HG03025 (cell line): Measurements from ENCODE around the gene NUDCD2.

ENCODE experiments used
- ATAC-seq: cut with Tn5 transposase; IDR thresholded peaks from one replicate; pipeline ENCODE4 v1.9.1; 2021; ENCODE audit warnings: mild to moderate bottlenecking, moderate library complexity; ENCODE audit not compliant: unreplicated experiment, low FRiP score

NUDCD2 gene, protein sequence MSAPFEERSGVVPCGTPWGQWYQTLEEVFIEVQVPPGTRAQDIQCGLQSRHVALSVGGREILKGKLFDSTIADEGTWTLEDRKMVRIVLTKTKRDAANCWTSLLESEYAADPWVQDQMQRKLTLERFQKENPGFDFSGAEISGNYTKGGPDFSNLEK

DNA sequence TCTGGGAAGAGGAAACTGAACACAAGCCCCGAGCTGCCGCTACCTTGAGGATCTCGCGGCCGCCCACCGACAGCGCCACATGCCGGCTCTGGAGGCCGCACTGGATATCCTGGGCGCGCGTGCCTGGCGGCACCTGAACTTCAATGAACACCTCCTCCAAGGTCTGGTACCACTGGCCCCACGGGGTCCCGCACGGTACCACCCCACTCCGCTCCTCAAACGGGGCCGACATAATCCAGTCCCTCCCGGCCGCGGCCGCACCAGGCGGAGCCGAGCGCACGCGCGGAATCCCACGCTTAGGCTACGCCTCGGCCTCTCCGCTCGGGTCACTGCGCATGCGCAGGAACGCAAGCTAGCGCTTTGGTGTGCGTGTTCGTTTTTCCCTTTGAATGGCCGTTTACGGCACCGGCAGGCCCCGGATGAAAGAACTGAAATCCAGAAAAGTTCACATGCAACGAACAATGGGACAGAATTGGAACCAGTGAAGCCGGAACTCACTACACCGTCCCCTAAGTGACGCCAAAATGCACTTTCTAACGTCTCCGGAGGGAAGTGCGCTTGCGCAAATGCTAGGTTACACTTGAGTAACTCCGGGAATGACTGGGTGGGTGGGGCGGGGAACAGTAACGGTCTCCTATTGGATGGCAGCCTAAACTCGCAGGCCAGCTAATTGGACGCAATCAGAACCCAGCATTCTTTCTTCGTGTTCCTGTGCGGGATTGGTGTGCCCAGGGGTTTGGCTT lies at the start of gene NUDCD2:
Gene NUDCD2, minus strand, starts transcription at position 284 of the 743 bp plus-strand sequence. Its CDS starts 52 bp downstream, at position 232.
- peak; percentile 82 for ATAC-seq

- no peak for ATAC-seq
Measured at GRCh38 chr5:163509291-163509951, 49.5 kb upstream of the NUDCD2 start.

DNA sequence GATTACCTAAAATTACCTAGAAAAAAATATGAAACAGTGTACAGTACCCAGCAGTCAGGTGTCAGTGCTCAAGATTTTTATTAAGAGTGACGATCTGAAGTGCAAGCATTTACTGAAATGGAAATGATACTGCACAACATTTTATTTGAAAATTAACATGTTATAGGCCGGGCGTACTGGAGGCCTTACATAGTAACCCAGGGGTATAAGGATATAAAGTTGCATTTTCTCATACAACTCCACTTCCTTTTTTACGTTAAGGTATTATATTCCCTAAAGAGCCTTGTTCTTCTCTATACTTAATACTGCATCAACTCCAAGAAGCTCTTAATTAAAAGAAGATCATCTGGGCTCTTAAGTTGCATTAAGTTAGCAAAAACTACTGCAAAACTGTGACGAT lies 48.9 kb upstream of the NUDCD2 start:
- no peak for ATAC-seq

GRCh38 chr5:163506726-163507125 lies 46.8 kb upstream of the NUDCD2 start:
- ATAC-seq = no peak

GRCh38 chr5:163506095-163506457 lies 46.2 kb upstream of the NUDCD2 start:
- peak; percentile 13 for ATAC-seq

DNA sequence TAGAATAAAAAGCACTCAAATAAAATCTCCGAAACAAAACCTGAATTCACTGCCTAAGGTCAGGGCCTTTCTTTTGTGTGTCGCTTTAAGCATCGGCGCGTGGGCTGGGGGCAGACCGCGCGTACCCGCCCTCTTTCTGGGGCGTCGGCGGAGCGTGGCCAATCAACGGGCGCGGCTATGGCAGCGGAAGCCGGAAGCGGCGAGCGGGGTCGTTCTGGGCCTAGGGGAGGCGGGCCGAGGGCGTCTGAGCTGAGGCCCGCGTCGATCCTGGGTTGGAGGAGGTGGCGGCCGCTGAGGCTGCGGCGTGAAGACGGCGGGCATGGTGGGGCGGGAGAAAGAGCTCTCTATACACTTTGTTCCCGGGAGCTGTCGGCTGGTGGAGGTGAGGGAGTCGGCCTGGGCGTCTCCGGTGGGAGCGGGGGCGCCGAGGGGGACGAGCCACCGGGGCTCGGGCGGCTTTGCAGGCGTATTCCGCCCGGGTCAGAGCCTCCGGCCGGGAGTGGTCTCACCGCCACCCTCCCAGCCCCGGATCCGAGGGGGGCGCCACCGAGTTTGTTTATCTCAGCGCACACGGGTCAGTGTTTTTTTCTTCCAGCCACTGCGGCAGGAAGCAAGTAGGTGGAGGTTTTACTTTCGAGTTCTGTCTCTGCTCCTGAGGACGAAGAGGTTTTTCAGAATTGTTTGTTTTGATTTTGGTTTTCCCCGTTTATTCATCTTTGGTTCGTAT lies 45.6 kb upstream of the NUDCD2 start, which contains the start of gene MAT2B:
Gene MAT2B, plus strand, starts transcription at position 252 of the 727 bp plus-strand sequence. Its CDS starts 68 bp downstream, at position 320.
- ATAC-seq = peak; percentile 88

DNA sequence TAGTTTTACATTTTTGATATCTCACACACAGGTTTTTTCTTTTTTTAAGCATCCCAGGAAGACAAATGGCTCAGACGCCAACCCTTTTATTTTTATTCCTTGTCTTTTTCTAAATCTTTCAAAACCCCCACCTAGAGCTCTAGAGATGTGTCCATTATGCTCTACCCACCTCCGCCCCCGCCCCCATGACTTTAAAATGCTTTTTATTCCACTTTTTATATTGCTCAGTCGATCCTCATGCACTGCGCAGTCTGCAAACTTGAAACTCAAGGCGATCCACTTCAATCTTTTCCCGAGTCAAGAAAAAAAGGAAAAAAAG lies 45.1 kb upstream of the NUDCD2 start:
- peak; percentile 0 for ATAC-seq

- ATAC-seq = no peak
Measured at GRCh38 chr5:163504079-163504931, 44.4 kb upstream of the NUDCD2 start.

GRCh38 chr5:163503106-163504078 lies 43.5 kb upstream of the NUDCD2 start:
- ATAC-seq = no peak

GRCh38 chr5:163502521-163502920 lies 42.6 kb upstream of the NUDCD2 start:
- no peak for ATAC-seq

GRCh38 chr5:163498886-163499285 lies 39.0 kb upstream of the NUDCD2 start:
- no peak for ATAC-seq

GRCh38 chr5:163497315-163497714 lies 37.4 kb upstream of the NUDCD2 start:
- ATAC-seq = no peak

GRCh38 chr5:163496286-163496685 lies 36.4 kb upstream of the NUDCD2 start:
- ATAC-seq = no peak

GRCh38 chr5:163489745-163490075 lies 29.8 kb upstream of the NUDCD2 start:
- no peak for ATAC-seq

DNA sequence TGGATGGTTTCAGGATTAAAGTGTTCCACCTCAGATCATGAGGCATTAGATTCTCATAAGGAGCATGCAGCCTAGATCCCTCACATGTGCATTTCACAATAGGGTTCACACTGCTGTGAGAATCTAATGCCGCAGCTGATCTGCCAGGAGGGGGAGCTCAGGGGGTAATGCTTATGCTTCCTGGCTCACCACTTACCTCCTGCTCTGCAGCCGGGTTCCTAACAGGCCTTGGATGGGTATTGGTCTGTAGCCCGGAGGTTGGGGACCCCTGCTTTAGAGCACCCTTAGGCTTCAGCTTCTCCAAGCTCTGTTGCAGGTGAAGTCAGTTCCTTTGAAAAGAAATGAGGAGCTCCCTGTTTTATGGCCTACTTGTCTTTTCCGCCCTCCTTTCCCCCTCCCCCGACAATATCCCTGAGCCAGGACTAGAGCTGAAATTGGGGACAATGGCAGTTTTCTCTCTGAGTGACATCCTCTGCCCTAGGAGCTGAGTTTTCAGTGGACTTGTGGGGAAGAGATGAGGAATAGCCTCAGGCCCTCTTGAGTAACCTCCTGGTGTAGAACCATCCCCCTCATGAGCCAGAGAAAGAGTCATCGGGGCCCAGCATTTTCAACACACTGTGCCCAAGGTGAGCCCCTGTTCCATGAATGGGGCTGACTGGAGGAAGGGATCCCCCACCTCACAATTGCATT lies 29.3 kb upstream of the NUDCD2 start:
- no peak for ATAC-seq

DNA sequence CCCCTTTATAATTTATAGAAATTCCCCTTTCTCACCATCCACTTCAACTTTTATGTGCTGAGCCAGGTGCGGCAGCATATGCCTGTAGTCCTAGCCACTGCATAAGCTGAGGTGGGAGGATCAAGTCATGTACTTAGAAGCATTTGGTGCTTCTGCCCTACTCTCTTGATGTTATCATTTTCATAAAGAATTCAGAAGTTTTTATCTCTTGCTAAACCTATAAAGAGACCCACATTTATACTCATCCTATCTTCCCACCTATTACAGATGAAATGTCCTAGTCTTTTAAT lies 19.0 kb upstream of the NUDCD2 start:
- no peak for ATAC-seq

DNA sequence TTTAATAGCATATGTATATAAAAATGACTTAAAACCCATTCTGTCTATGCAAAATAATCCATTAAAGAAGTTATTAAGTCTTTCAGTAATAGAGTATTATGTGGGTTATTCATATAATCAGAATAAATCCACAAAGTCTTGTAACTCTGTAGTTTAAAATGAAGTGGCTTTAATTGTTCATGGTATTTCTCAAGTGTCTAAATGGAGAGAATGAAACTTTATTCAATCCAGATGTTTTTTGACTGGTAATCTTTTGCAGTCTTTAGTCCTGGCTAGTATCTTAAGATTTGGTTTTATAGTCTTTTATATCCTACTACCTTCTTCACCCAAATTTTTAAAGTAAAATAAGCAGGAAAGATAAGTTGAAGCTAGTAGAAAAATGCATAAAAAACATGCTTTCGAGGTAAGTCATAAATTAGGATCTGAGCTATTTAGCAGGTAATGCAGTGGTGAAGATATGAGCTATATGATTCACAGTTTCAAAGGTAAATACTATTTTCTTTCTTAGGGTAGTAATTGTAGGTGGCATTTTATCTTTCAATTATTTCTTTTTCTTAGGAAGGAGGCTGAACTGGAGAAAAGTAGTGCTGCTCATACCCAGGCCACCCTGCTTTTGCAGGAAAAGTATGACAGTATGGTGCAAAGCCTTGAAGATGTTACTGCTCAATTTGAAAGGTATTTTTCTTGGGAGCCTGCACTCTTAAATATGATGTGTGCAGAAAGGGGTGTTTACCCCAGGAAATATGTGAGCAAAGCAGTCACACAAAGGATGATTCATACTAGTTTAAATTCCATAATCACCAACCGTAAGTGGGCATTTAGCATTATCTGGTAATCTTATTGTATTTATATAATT lies 18.5 kb upstream of the NUDCD2 start:
- ATAC-seq = no peak

- ATAC-seq = no peak
Measured at GRCh38 chr5:163475411-163475810, 15.5 kb upstream of the NUDCD2 start.
